Activated CD4-positive, alpha-beta T cell treated with anti-CD3 and anti-CD28 coated beads, Interleukin-10, Interleukin-2, amounts not matched to agents 100 ng/mL and 50 ng/mL, durations not matched to agents 16 hours and 8 hours (primary cell): ENCODE results near the gene TNFRSF17.

ENCODE experiments used
- DNase-seq: peaks from one replicate; pipeline ENCODE4 v3.0.0-alpha.2; 2020

The TNFRSF17 gene

GRCh38 chr16:12009462-12009861, 44.5 kb downstream of the TNFRSF17 start:
- DNase-seq, result no peak

- peak; percentile 17 for DNase-seq
Measured at GRCh38 chr16:12009922-12010321, 44.9 kb downstream of the TNFRSF17 start.

DNA sequence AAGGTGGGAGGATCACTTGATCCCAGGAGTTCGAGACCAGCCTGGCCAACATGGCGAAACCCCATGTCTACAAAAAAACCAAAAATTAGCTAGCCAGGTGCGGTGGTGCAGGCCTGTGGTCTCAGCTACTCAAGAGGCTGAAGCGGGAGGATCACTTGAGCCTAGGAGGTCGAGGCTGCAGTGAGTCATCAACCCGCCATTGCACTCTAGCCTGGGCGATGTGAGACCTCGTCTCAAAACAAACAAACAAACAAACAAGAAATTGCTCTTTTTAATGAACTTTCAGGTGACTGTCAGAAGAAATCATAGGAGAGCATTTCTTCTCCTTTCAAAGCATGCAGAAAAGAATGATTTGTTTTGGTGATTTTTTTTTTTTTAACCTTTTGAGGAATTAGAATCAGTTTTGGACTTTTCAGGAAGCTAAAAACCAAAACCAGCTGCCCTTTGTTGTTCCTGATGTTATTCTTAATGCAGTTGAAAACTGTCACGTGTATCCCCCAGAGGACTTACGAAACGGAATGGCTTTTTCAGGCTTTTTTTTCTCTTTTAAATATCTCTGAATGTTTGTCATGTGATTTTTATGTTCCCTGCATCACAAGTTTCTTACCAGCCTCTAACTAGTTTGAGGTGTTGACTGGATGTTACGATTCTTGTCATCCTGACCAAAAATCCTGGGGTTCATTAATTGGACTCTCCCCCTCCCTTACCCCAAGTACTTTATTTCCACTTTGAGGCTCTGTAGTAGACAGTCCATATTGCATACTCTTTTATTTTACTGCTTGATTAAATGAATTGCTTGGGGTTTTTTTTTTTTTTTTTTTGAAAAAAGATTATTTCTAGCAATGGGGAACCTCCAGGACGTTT, 45.6 kb downstream of the TNFRSF17 start:
- DNase-seq, result no peak

GRCh38 chr16:12011565-12011964, 46.6 kb downstream of the TNFRSF17 start:
- DNase-seq, result no peak

GRCh38 chr16:12016291-12016947, 51.4 kb downstream of the TNFRSF17 start:
- no peak for DNase-seq

DNA sequence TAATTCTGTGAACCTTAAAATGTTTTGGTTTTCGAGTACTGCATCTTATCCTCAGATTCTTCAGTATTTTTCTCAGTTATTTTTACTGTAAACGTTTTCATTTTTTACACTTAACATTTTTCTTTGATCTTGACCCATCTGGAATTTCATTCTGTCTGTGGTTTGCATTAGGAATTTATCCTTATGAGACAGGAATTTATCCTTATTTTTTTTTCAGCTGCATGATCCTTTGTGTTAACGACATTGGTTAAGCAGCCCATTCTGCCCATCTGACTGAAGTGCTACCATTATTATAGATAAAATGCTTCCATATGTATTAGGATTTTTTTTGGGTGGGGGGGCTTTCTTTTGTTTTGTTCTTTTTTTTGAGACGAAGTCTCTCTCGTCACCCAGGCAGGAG, 52.5 kb downstream of the TNFRSF17 start:
- no peak for DNase-seq
